HepG2 (cell line): Measurements from ENCODE around the gene AEN.

Experiments used
- ATF1 ChIP-seq: IDR thresholded peaks from 2 replicates; pipeline ENCODE4 v1.6.1; 2016; ENCODE audit warnings: mild to moderate bottlenecking, control low read depth
- MEIS2 ChIP-seq: sonication (generic); formaldehyde crosslinking; IDR thresholded peaks from 2 replicates; pipeline ENCODE4 v1.9.0; 2021; ENCODE audit warnings: mild to moderate bottlenecking, missing genetic modification reagents
- POLR2AphosphoS5 ChIP-seq: IDR thresholded peaks from 2 replicates; pipeline ENCODE4 v1.6.1; 2012; ENCODE audit warnings: low read depth, low read length
- ZBTB8A ChIP-seq: sonication (generic); formaldehyde crosslinking; IDR thresholded peaks from 2 replicates; pipeline ENCODE4 v1.4.0; 2020; ENCODE audit warnings: mild to moderate bottlenecking, low read depth, missing genetic modification reagents, borderline replicate concordance

DNA sequence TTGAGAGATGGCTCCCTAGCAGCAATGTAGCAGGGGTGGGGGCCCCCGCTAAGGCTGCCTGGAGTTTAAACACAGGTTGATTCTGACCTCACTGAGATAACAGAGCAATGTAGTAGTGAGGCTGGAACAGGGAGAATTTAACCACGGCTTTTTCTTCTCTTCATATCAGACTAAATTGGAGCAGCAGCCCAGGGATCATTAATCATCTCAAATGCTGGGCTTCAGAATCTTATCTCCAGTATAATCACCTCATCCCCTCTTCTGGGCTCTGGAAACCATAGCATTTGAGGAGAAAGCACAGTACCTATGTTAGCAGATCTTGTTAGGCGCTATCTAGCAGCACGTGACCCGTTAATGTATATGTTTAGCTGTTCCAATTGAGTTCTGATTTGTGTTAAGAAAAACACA is 49.3 kb upstream of the AEN start:
- no peak for TF ChIP-seq POLR2AphosphoS5
- no peak for TF ChIP-seq ATF1 (CRISPR knock-in tag)
- TF ChIP-seq ZBTB8A = no peak
- TF ChIP-seq MEIS2 (CRISPR knock-in tag) = no peak
